Gastroesophageal sphincter (tissue), 4 donors: ENCODE measurements around the gene CDH4. TPM values are rescaled to one million over a fixed set of nuclear protein-coding genes. Genes with fewer than 3 reads are reported as not detected.

Experiments used
- ATAC-seq: fragments of 150-250 bp; one replicate; pipeline ENCODE4 v1.9.1; 2016; ENCODE audit warnings: mild to moderate bottlenecking, moderate library complexity
- H3K27ac ChIP-seq, 4 donors: fragments of 200-600 bp; sonication (generic) in 3 of 4; 1 replicate in 3 of 4; 2 replicates in 1 of 4; pipeline ENCODE4 v1.5.1; 2016 to 2019
- H3K27me3 ChIP-seq: fragments of 200-600 bp; sonication (generic); one replicate; pipeline ENCODE4 v1.5.1; 2019
- H3K36me3 ChIP-seq, 2 donors: fragments of 200-600 bp; sonication (generic); one replicate each; pipeline ENCODE4 v1.5.1; 2019; ENCODE audit warnings: control low read depth in 1 of 2
- H3K4me1 ChIP-seq, 3 donors: fragments of 200-600 bp; sonication (generic); 1 replicate in 2 of 3; 2 replicates in 1 of 3; pipeline ENCODE4 v1.5.1; 2016 to 2019; ENCODE audit warnings: control low read depth in 2 of 3
- H3K4me3 ChIP-seq, 2 donors: fragments of 200-600 bp; sonication (generic); one replicate each; pipeline ENCODE4 v1.5.1; 2019; ENCODE audit warnings: mild to moderate bottlenecking in 1 of 2, moderate library complexity in 1 of 2
- H3K9me3 ChIP-seq, 3 donors: fragments of 200-600 bp; sonication (generic); one replicate each; pipeline ENCODE4 v1.5.1; 2017 to 2019; ENCODE audit warnings: control low read depth in 2 of 3
- EP300 ChIP-seq: sonication (generic); formaldehyde crosslinking; IDR thresholded peaks from one replicate; pipeline ENCODE4 v1.6.1; 2017; ENCODE audit warnings: antibody characterized with exemption, mild to moderate bottlenecking
- POLR2A ChIP-seq, 2 donors: fragments of 450-650 bp; IDR thresholded peaks; one replicate each; pipeline ENCODE4 v1.6.1; 2017; ENCODE audit warnings: antibody characterized with exemption in 2 of 2, mild to moderate bottlenecking in 2 of 2, moderate library complexity in 1 of 2
- POLR2AphosphoS5 ChIP-seq: sonication (generic); formaldehyde crosslinking; IDR thresholded peaks from one replicate; pipeline ENCODE4 v1.6.1; 2017; ENCODE audit warnings: antibody characterized with exemption
- WGBS, 2 donors: methylation state at CpG; one replicate each; pipeline ENCODE4 v1.1.5; 2018; ENCODE audit warnings: low coverage in 1 of 2; 5-methylcytosine and 5-hydroxymethylcytosine counted together
- total RNA-seq, 4 donors: library from RNA; depleted of rRNA; stranded (reverse); fragments of >200 nt; gene quantifications; one replicate each; pipeline ENCODE4 v1.1.0, GENCODE V29; 2016
- TF ChIP-seq, protein P1 (sequence below), 4 experiments: fragments of 200-600 bp in 2 of 4; fragments of 450-650 bp in 2 of 4; sonication (generic) in 1 of 4; IDR thresholded peaks; one replicate each; pipeline ENCODE4 v1.5.1; 2017 to 2019; ENCODE audit warnings: antibody characterized with exemption in 4 of 4, mild to moderate bottlenecking in 2 of 4, moderate library complexity in 2 of 4

Gene CDH4
- total RNA-seq, 4 donors from 2014 or later, result under 0.01 to 1.5 (median 0.42) TPM; not detected in 1

DNA sequence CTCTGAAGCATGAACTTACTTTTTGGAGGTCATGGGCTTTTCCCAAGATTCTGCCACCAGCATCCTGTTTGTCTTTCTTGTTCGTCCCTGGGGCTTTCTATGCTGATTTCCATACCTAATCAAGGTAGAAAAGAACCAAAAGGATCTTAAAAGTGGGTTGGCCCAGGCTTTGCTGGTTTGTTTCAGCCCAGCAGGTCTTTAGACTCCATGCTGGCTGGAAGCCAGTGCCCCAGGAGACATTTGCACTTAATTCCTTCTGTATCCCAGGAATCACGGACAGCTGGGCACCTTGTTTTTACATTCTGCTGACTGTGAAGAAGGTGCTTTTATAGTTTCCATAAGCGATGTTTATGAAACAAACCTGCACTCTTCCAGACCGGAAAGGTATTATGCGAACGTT is 195.9 kb downstream of the CDH4 start:
- H3K4me1 ChIP-seq, result no peaks in the 10 kb centered on the region
- H3K4me3 ChIP-seq, result no peak overlapping the region
- TF ChIP-seq POLR2AphosphoS5 (no peak), EP300 (no peak), POLR2A (IDR thresholded peaks at IDR 0.05) (no peak)
- TF ChIP-seq, protein P1, sequence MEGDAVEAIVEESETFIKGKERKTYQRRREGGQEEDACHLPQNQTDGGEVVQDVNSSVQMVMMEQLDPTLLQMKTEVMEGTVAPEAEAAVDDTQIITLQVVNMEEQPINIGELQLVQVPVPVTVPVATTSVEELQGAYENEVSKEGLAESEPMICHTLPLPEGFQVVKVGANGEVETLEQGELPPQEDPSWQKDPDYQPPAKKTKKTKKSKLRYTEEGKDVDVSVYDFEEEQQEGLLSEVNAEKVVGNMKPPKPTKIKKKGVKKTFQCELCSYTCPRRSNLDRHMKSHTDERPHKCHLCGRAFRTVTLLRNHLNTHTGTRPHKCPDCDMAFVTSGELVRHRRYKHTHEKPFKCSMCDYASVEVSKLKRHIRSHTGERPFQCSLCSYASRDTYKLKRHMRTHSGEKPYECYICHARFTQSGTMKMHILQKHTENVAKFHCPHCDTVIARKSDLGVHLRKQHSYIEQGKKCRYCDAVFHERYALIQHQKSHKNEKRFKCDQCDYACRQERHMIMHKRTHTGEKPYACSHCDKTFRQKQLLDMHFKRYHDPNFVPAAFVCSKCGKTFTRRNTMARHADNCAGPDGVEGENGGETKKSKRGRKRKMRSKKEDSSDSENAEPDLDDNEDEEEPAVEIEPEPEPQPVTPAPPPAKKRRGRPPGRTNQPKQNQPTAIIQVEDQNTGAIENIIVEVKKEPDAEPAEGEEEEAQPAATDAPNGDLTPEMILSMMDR (IDR thresholded peaks at IDR 0.05), result no peak
- H3K36me3 ChIP-seq, result no peaks in the 10 kb centered on the region
- WGBS, 2 donors, result 37 to 49% methylated on average over 5 to 6 of the region's 6 CpGs
- H3K27me3 ChIP-seq, result peaks cover 45% of the 10 kb centered on the region
- no peak for ATAC-seq
- H3K27ac ChIP-seq, result no peak overlapping the region
- H3K9me3 ChIP-seq, result no peaks in the 10 kb centered on the region

DNA sequence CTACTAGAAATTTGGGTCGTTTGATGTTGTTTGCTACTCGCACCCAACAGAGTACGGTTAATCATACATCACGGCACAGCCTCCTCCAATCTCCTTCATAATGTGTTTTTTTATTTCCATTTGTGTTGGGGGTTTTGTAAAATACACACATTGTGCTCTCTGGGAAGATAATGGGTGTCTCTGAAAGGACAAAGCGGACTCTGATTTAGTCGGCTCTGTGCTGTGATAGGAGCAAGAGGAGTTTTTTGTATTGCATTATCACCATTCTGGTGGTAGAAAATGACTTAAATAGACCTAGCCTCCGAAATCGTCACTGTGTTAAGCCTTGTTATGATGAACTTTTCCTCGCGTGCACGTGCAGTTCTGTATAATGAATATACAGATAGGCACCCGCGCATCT is 196.3 kb downstream of the CDH4 start:
- no peak for ATAC-seq

DNA sequence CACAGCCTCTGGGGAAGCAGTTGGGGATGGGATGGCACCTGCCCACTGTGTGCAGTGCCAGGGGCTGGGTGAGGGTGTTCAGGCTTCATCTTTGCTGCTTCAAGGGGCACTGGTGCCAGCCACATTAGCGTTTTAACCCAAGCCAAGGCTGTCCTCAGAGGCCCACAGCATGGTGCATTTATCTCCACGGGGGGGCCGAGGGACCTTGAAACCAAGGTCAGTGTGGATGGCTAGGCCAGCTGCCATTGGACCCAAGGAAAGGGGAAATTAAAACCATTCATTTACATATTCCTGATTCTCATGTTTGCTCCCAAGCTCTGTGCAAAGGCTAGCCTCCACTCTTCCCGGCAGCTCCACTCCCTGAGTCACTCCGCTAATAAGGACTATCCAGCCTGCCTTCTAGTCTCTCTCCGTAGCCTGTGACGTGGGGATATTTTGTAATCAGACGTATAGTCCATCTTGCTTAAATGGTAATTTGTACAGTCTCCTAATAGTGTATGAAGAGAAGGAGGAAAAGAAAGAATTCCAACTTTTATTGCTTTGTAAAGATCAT is 197.1 kb downstream of the CDH4 start:
- no peak for ATAC-seq
- Histone ChIP-seq H3K27me3 (peaks cover 47% of the 10 kb centered on the region), H3K36me3 (no peaks in the 10 kb centered on the region), H3K4me1 (no peaks in the 10 kb centered on the region), H3K27ac (no peak overlapping the region), H3K9me3 (no peaks in the 10 kb centered on the region), H3K4me3 (no peak overlapping the region)
- WGBS, 2 donors, result 60 to 75% methylated on average over 5 to 7 of the region's 8 CpGs
- TF ChIP-seq, protein P1 (IDR thresholded peaks at IDR 0.05), result no peak
- TF ChIP-seq EP300 (no peak), POLR2AphosphoS5 (no peak), POLR2A (IDR thresholded peaks at IDR 0.05) (no peak)

More for the DNA sequence above, 196.3 kb downstream of the CDH4 start:
- Histone ChIP-seq H3K27ac (no peak overlapping the region), H3K36me3 (no peaks in the 10 kb centered on the region), H3K9me3 (no peaks in the 10 kb centered on the region), H3K27me3 (peaks cover 45% of the 10 kb centered on the region), H3K4me1 (no peaks in the 10 kb centered on the region), H3K4me3 (no peak overlapping the region)
- WGBS, 2 donors, result 56 to 57% methylated on average over 10 to 13 of the region's 13 CpGs
- TF ChIP-seq POLR2A (IDR thresholded peaks at IDR 0.05) (no peak), POLR2AphosphoS5 (no peak)

DNA sequence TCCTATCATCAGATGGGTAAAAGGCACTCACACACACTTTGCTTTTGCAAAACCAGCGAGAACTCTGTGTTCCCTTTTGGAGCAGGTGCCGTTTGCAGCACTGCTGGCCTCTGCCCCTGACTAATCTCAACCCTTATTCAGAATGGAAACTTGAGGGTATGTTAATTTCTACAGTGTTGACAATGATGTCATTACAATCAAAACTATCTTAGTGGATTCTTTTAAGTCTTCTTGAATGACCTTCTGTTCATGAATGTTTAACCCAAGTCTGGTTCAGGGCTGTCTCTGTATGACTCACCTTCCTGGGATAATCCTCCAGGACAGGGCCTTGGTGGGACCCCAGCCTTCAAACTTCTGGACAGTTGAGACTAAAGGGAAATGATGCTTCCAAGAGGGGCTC is 197.9 kb downstream of the CDH4 start:
- WGBS, 2 donors, result 70 to 92% methylated on average over 2 of the region's 2 CpGs
- no peaks in the 10 kb centered on the region for H3K9me3 ChIP-seq
- H3K4me3 ChIP-seq, result no peak overlapping the region
- peaks cover 48% of the 10 kb centered on the region for H3K27me3 ChIP-seq
- no peak overlapping the region for H3K27ac ChIP-seq
- no peaks in the 10 kb centered on the region for H3K36me3 ChIP-seq
- TF ChIP-seq, protein P1 (IDR thresholded peaks at IDR 0.05), result no peak
- no peak for TF ChIP-seq EP300
- TF ChIP-seq POLR2A (IDR thresholded peaks at IDR 0.05), result no peak
- TF ChIP-seq POLR2AphosphoS5, result no peak
- no peaks in the 10 kb centered on the region for H3K4me1 ChIP-seq
- ATAC-seq, result no peak

DNA sequence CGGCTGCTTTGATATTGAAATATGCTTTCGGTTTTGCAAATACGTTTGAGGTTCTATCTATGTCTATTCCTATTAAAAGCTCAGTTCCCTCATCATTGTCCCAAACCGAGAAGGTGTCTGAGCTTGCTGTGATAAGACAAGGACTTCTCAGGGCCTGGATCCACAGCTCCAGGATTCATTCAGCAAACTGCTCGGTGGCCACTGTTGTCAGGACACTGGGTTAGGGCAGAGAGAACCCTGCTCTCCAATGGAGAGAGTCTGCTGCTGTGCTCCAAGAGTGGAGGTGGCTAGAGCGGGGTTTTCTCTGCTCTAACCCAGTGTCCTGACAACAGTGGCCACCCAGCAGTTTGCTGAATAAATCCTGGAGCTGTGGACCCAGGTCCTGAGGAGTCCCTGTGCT is 198.5 kb downstream of the CDH4 start:
- ATAC-seq, result no peak
- no peaks in the 10 kb centered on the region for H3K9me3 ChIP-seq
- no peak overlapping the region for H3K4me3 ChIP-seq
- WGBS, 2 donors, result 55 to 66% methylated on average over 4 of the region's 6 CpGs
- H3K27ac ChIP-seq, result no peak overlapping the region
- no peaks in the 10 kb centered on the region for H3K4me1 ChIP-seq
- TF ChIP-seq POLR2A (IDR thresholded peaks at IDR 0.05) (no peak), EP300 (no peak), POLR2AphosphoS5 (no peak)
- TF ChIP-seq, protein P1 (IDR thresholded peaks at IDR 0.05), result no peak
- H3K36me3 ChIP-seq, result no peaks in the 10 kb centered on the region
- peaks cover 43% of the 10 kb centered on the region for H3K27me3 ChIP-seq
